HepG2 (cell line): ENCODE measurements around the gene RAMP1. TPM values are rescaled to one million over a fixed set of nuclear protein-coding genes. Genes with fewer than 3 reads are reported as not detected.
A peak's percentile ranks its signal among the peaks of the same experiment; 100 is the strongest.

Experiments
- ATAC-seq: fragments of 200-7000 bp; cut with Tn5 transposase; 3 replicates; pipeline ENCODE4 v1.9.1; 2020; ENCODE audit warnings: mild to moderate bottlenecking, moderate library complexity
- BruUV-seq: library from RNA; stranded (reverse); fragments of 400-500 nt; replicated peaks from 2 replicates; lab custom pipeline; 2021; lab: Mats Ljungman, UMichigan
- CTCF ChIA-PET: fragments of 300-600 bp; formaldehyde crosslinking; extraction: SDS; loops from one replicate; lab custom pipeline; 2021; ENCODE audit warnings: low total read pairs, inconsistent platforms, low intra/inter-chr PET ratio; lab: Yijun Ruan, JAX
- POLR2A ChIA-PET: fragments of 350-600 bp; sonication (Branson Sonifier 250); formaldehyde crosslinking; loops from one replicate; lab custom pipeline; 2020; ENCODE audit warnings: antibody characterized with exemption, inconsistent platforms; lab: Yijun Ruan, JAX
- DNase-seq: peaks from one replicate; pipeline ENCODE4 v3.0.0-alpha.2; 2015; ENCODE audit warnings: low spot score
- FAIRE-seq: peaks from 3 replicates; lab custom pipeline; 2011; peaks lifted over from hg19 to GRCh38; lab: Jason Lieb, UNC
- H2AFZ ChIP-seq: one replicate; pipeline ENCODE4 v1.6.1; 2011; ENCODE audit warnings: low read length, inconsistent platforms
- H3K27ac ChIP-seq: fragments of 300-600 bp; 3 replicates; pipeline ENCODE4 v1.8.0; 2011; ENCODE audit warnings: mixed run types, mild to moderate bottlenecking, mixed read lengths, low read length, inconsistent platforms; ENCODE audit not compliant: insufficient read depth; ENCODE audit errors: extremely low read length
- H3K27me3 ChIP-seq, 2 experiments: fragments of 200-600 bp in 1 of 2; 2 replicates in 1 of 2; 3 replicates in 1 of 2; pipeline versions ENCODE4 v1.6.0 to v1.8.0; 2011; ENCODE audit warnings: low read length in 2 of 2, mild to moderate bottlenecking in 2 of 2, moderate library complexity in 2 of 2, inconsistent platforms in 1 of 2; ENCODE audit not compliant: insufficient read depth in 2 of 2, control insufficient read depth in 1 of 2
- H3K36me3 ChIP-seq, 2 experiments: fragments of 200-600 bp in 1 of 2; replicated peaks in 1 of 2; 2 replicates in 1 of 2; 3 replicates in 1 of 2; pipeline versions ENCODE4 v1.5.1 to v1.8.0; 2011; ENCODE audit warnings: low read length in 2 of 2, inconsistent platforms in 1 of 2; ENCODE audit not compliant: insufficient read depth in 2 of 2, control insufficient read depth in 1 of 2
- H3K4me1 ChIP-seq: 2 replicates; pipeline ENCODE4 v1.5.1; 2012; ENCODE audit warnings: low read length, inconsistent platforms; ENCODE audit not compliant: insufficient read depth
- H3K4me2 ChIP-seq: 2 replicates; pipeline ENCODE4 v1.6.0; 2011; ENCODE audit warnings: low read depth, low read length, inconsistent platforms
- H3K4me3 ChIP-seq, 3 experiments: fragments of 200-600 bp in 1 of 3; sonication (generic), shearing (Covaris generic) in 1 of 3; replicated peaks in 1 of 3; 2 replicates each; pipeline ENCODE4 v1.5.1; 2011 to 2016; ENCODE audit warnings: low read length in 3 of 3, inconsistent platforms in 2 of 3, low read depth in 2 of 3, mild to moderate bottlenecking in 2 of 3, control low read depth in 1 of 3, mixed read lengths in 1 of 3; ENCODE audit not compliant: insufficient read depth in 1 of 3
- H3K79me2 ChIP-seq: one replicate; pipeline ENCODE4 v1.6.1; 2011; ENCODE audit warnings: low read length, inconsistent platforms; ENCODE audit not compliant: insufficient read depth
- H3K9ac ChIP-seq: 2 replicates; pipeline ENCODE4 v1.6.0; 2011; ENCODE audit warnings: mild to moderate bottlenecking, low read depth, low read length, inconsistent platforms; ENCODE audit not compliant: insufficient read depth
- H3K9me3 ChIP-seq: 2 replicates; pipeline ENCODE4 v1.5.1; 2012; ENCODE audit warnings: mild to moderate bottlenecking, low read length
- H4K20me1 ChIP-seq: 2 replicates; pipeline ENCODE4 v1.6.0; 2011; ENCODE audit warnings: inconsistent platforms, mild to moderate bottlenecking, low read length, moderate library complexity; ENCODE audit not compliant: insufficient read depth
- CBX1 ChIP-seq: IDR thresholded peaks from one replicate; pipeline ENCODE4 v1.6.1; 2016; ENCODE audit warnings: antibody characterized with exemption, low read depth
- GATA4 ChIP-seq: sonication (generic); IDR thresholded peaks from 2 replicates; pipeline ENCODE4 v1.6.1; 2016; ENCODE audit warnings: antibody characterized with exemption, low read depth, borderline replicate concordance
- HIVEP1 ChIP-seq: sonication (generic); formaldehyde crosslinking; IDR thresholded peaks from 2 replicates; pipeline ENCODE4 v1.4.0; 2020; ENCODE audit warnings: mild to moderate bottlenecking, missing genetic modification reagents
- MZF1 ChIP-seq: sonication (generic); formaldehyde crosslinking; IDR thresholded peaks from 2 replicates; pipeline ENCODE4 v1.8.1; 2023; ENCODE audit warnings: mild to moderate bottlenecking, missing genetic modification reagents, borderline replicate concordance
- NCOA1 ChIP-seq: sonication (generic); formaldehyde crosslinking; IDR thresholded peaks from 2 replicates; pipeline ENCODE4 v1.9.0; 2021; ENCODE audit warnings: missing genetic modification reagents
- NFE2 ChIP-seq: sonication (generic); formaldehyde crosslinking; IDR thresholded peaks from 2 replicates; pipeline ENCODE4 v1.4.0; 2020; ENCODE audit warnings: missing genetic modification reagents
- POLR2AphosphoS2 ChIP-seq: IDR thresholded peaks from 2 replicates; pipeline ENCODE4 v1.6.1; 2011; ENCODE audit warnings: low read depth, low read length, improper control_type of control experiment
- PTBP1 ChIP-seq: fragments of 200-400 bp; formaldehyde crosslinking; IDR thresholded peaks from 2 replicates; pipeline ENCODE4 v1.6.1; 2018; ENCODE audit warnings: low read length, low read depth; ENCODE audit not compliant: poor library complexity, severe bottlenecking
- THYN1 ChIP-seq: sonication (generic); formaldehyde crosslinking; IDR thresholded peaks from 2 replicates; pipeline ENCODE4 v1.8.1; 2023; ENCODE audit warnings: low read depth, mild to moderate bottlenecking, moderate library complexity, missing genetic modification reagents, borderline replicate concordance
- XRCC5 ChIP-seq: fragments of 200-400 bp; formaldehyde crosslinking; optimal IDR thresholded peaks from 2 replicates; pipeline ENCODE3; 2017; ENCODE audit warnings: mild to moderate bottlenecking, low read length
- YEATS4 ChIP-seq: sonication (generic); formaldehyde crosslinking; IDR thresholded peaks from 2 replicates; pipeline ENCODE4 v1.4.0; 2020; ENCODE audit warnings: missing genetic modification reagents, borderline replicate concordance
- ZNF275 ChIP-seq: sonication (generic); formaldehyde crosslinking; IDR thresholded peaks from 2 replicates; pipeline ENCODE4 v1.8.0; 2022; ENCODE audit warnings: missing genetic modification reagents, mild to moderate bottlenecking, inconsistent platforms, borderline replicate concordance
- ZNF614 ChIP-seq: IDR thresholded peaks from 2 replicates; pipeline ENCODE4 v1.6.1; 2018; ENCODE audit warnings: missing biosample characterization, missing genetic modification reagents, inconsistent platforms, borderline replicate concordance
- ZNF619 ChIP-seq: sonication (generic); formaldehyde crosslinking; IDR thresholded peaks from 2 replicates; pipeline ENCODE4 v1.4.0; 2020; ENCODE audit warnings: mild to moderate bottlenecking, missing genetic modification reagents
- ZNF644 ChIP-seq: IDR thresholded peaks from 2 replicates; pipeline ENCODE4 v1.6.1; 2016; ENCODE audit warnings: low read depth
- ZNF879 ChIP-seq: sonication (generic); formaldehyde crosslinking; IDR thresholded peaks from 2 replicates; pipeline ENCODE4 v1.8.1; 2023; ENCODE audit warnings: missing genetic modification reagents
- WGBS: methylation state at CpG from one replicate; pipeline ENCODE4 v1.1.6; 2017; ENCODE audit warnings: low lambda C conversion rate; 5-methylcytosine and 5-hydroxymethylcytosine counted together
- in situ Hi-C: cut with HindIII; loops from 2 replicates; pipeline ENCODE4 v1.10.0; 2017; ENCODE audit warnings: low pct_unique_long_range_greater_than_20kb; ENCODE audit not compliant: extremely low pct_ligation_motif_present
- intact Hi-C: fragments of 100-400 bp; cut with micrococcal nuclease; formaldehyde crosslinking; loops from one replicate; pipeline ENCODE4 v1.10.0; 2022; ENCODE audit not compliant: unreplicated experiment
- polyA plus RNA-seq, 8 experiments: library from polyadenylated mRNA; depleted of rRNA in 3 of 8; stranded (reverse) in 7 of 8; unstranded in 1 of 8; fragments of >200 nt; fragmentation: Illumina TruSeq in 4 of 8; extraction: Trizol in 4 of 8; gene quantifications; 2 replicates each; pipeline versions ENCODE4 v1.2.1 to v1.2.3, GENCODE V29; 2011 to 2016; ENCODE audit warnings: low read depth in 4 of 8, missing spikeins in 1 of 8, mixed read lengths in 1 of 8; ENCODE audit not compliant: insufficient read depth in 1 of 8
- total RNA-seq, 5 experiments: library from RNA; depleted of rRNA; stranded (reverse); fragments of >200 nt; fragmentation: Illumina TruSeq; extraction: Trizol; gene quantifications; 2 replicates each; pipeline ENCODE4 v1.2.3, GENCODE V29; 2016; ENCODE audit warnings: low read depth in 1 of 5

RAMP1 gene
- total and polyA plus RNA-seq, 2 of the 13 experiments (the other 11 are each of a cell fraction or from before 2014, with no cell fraction given), result 0.29 to 0.61 TPM

DNA sequence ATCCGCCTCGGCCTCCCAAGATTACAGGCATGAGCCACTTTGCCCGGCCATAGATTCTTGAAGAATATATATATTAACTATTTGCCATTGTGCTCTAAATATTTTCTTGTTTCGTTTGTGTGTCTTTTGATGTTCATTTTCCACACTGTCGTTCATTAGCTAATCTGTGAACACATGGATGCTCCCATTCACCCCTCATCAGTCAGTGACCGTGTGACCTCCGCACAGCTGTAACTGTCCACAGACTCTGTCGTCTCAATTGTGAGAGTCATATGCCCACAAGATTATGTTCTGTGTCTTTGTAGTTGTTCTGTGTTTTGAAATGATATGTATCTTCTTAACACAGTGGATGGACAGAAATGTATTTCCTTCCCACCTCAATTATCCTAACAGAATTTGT, 29.6 kb downstream of the RAMP1 start:
- intact Hi-C loops, result no loop called here
- no peak for ATAC-seq
- no peaks in the 10 kb centered on the region for H3K79me2 ChIP-seq
- FAIRE-seq, result peak; percentile 8
- H3K4me3 ChIP-seq, result no peak overlapping the region
- BruUV-seq, result no TSS peak
- no peak for DNase-seq
- in situ Hi-C loops, result no loop called here
- no peak overlapping the region for H3K27ac ChIP-seq
- ChIA-PET POLR2A (no interaction called here), CTCF (no interaction called here)
- TF ChIP-seq XRCC5, result no peak
- TF ChIP-seq THYN1 (CRISPR knock-in tag), result no peak
- no peak for TF ChIP-seq MZF1 (CRISPR knock-in tag)
- TF ChIP-seq GATA4, result no peak
- no peak for TF ChIP-seq NFE2 (CRISPR knock-in tag)
- TF ChIP-seq ZNF879 (CRISPR knock-in tag), result no peak
- TF ChIP-seq NCOA1 (CRISPR knock-in tag), result no peak
- TF ChIP-seq ZNF614 (CRISPR knock-in tag), result no peak
- no peak for TF ChIP-seq CBX1
- no peak for TF ChIP-seq HIVEP1 (CRISPR knock-in tag)
- TF ChIP-seq POLR2AphosphoS2, result no peak
- no peak for TF ChIP-seq ZNF619 (CRISPR knock-in tag)
- TF ChIP-seq PTBP1, result no peak
- TF ChIP-seq ZNF275 (CRISPR knock-in tag), result no peak
- TF ChIP-seq YEATS4 (CRISPR knock-in tag), result no peak
- no peak for TF ChIP-seq ZNF644 (CRISPR knock-in tag)
- H2AFZ ChIP-seq, result no peak overlapping the region
- H3K4me2 ChIP-seq, result no peak overlapping the region
- H3K9ac ChIP-seq, result no peak overlapping the region
- WGBS, result 61% methylated on average over 8 of the region's 8 CpGs
- H3K27me3 ChIP-seq, result peaks cover 12 to 34% of the 10 kb centered on the region in 2 experiments
- no peaks in the 10 kb centered on the region for H3K36me3 ChIP-seq
- H4K20me1 ChIP-seq, result no peaks in the 10 kb centered on the region
- no peaks in the 10 kb centered on the region for H3K9me3 ChIP-seq
- peaks cover 24% of the 10 kb centered on the region; the same call in 1 of the 2 replicates for H3K4me1 ChIP-seq
